GM12891 (cell line): ENCODE data around the gene ARL4D.

ENCODE experiments used
- POLR2A ChIP-seq: IDR thresholded peaks from 2 replicates; pipeline ENCODE4 v1.6.1; 2011; ENCODE audit warnings: low read depth, low read length, control low read depth
- SPI1 ChIP-seq: IDR thresholded peaks from 2 replicates; pipeline ENCODE4 v1.6.1; 2011; ENCODE audit warnings: low read depth, low read length, control low read depth
- TAF1 ChIP-seq: IDR thresholded peaks from 2 replicates; pipeline ENCODE4 v1.6.1; 2011; ENCODE audit warnings: low read depth, low read length, control low read depth

GRCh38 chr17:43437756-43438155, 39.0 kb downstream of the ARL4D start:
- no peak for TF ChIP-seq POLR2A
- no peak for TF ChIP-seq TAF1
- TF ChIP-seq SPI1, result no peak
